HG03521 (cell line): ENCODE data around the gene GALM.
"Not testable (repeated sequence)": the region's sequence is repeated elsewhere in the genome, so short reads cannot be mapped to it uniquely, and the experiment has no call there.

Experiments
- ATAC-seq: cut with Tn5 transposase; IDR thresholded peaks from one replicate; pipeline ENCODE4 v1.9.1; 2021; ENCODE audit warnings: mild to moderate bottlenecking, moderate library complexity; ENCODE audit not compliant: unreplicated experiment

Gene GALM

GRCh38 chr2:38676681-38677080 is 10.8 kb downstream of the GALM start:
- no peak for ATAC-seq

DNA sequence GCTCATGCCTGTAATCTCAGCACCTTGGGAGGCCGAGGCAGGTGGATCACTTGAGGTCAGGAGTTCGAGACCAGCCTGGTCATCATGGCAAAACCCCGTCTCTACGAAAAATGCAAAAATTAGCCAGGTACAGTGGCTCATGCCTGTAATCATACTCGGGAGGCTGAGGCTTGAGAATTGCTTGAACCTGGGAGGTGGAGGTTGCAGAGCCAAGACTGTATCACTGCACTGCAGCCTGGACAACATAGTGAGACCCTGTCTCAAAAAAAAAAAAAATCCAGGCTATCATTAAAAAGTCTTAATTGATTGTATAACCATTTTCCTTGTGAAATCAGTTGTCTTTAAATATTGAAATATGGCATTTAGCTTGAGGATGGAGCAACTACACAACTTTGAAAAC is 15.0 kb downstream of the GALM start:
- ATAC-seq = not testable (repeated sequence)

DNA sequence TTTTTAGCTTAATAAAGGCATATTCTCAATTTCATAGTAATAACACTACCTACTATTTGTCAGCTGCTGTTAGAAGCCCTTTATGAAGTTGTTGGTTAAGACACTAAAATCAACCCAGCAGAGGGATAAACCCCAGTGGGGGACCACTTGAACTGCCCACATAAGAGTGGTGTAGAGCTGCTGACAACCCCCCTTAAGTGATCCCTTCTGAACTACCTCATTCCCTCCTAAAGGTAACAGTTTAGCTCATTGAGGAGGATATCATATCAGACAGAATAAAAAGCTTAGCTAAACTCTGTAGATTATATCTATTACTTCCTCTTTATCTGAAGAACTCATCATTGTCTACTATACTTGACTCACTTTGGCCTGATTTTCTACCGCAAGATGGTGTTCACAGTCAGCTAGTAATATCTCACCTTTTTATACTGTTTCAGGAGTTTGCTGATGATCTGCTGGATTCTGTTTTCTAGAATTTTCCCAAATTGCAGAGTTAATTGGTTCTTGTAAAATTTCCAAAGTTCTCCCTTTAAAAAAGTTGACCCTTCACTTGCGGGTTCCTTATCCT is 16.2 kb downstream of the GALM start:
- ATAC-seq = no peak

DNA sequence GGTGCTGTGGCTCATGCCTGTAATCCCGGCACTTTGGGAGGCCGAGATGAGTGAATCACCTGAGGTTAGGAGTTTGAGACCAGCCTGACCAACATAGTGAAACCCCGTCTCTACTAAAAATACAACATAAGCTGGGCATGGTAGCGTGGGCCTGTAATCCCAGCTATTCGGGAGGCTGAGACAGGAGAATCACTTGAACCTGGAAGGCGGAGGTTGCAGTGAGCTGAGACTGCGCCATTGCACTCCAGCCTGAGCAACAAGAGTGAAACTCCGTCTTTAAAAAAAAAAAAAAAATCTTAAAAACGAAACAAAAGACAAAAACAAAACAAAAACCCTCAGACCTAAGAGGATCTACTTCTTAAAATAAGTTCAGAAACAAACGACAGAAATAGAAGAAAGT is 16.7 kb downstream of the GALM start:
- not testable (repeated sequence) for ATAC-seq

- no peak for ATAC-seq
Measured at GRCh38 chr2:38683766-38684165, 17.9 kb downstream of the GALM start.

- no peak for ATAC-seq
Measured at GRCh38 chr2:38685116-38685735, 19.3 kb downstream of the GALM start.

GRCh38 chr2:38690499-38691420 is 24.8 kb downstream of the GALM start:
- ATAC-seq = no peak

GRCh38 chr2:38691994-38692393 is 26.1 kb downstream of the GALM start:
- no peak for ATAC-seq

GRCh38 chr2:38692636-38693318 is 26.9 kb downstream of the GALM start:
- ATAC-seq = no peak

DNA sequence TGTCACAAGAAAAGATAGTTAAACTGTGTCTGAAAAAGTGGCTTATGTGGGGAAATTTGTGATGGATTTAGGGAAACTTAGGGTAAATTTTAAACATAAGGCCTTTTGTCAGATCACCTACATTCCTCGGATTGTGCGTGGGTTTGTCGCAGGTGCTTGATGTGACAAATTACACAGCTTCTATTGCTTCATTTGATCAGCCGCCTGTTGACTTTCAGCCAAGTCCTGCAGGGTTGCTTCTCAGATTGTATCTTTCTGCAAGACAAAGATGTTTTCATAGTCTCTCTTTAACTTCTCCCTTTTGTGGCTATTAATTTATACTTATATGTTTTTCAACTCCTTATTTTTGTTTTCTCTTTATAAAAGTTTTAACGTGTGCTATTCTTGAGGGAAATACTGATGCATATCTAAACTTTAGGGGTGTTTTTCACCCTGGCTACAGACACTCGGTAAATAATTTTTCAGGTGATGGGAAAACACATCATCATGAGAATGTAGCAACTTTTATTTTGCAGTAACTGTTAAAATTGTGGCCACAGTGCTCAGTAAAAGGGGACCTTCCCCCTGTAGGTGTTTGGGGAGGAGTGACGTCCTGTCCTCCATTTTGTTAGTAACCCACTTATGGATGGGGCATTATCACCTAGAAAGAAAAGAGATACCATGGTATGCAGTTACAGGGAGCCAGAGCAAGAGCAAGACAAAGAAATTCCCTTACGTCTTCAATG is 31.4 kb downstream of the GALM start:
- no peak for ATAC-seq

DNA sequence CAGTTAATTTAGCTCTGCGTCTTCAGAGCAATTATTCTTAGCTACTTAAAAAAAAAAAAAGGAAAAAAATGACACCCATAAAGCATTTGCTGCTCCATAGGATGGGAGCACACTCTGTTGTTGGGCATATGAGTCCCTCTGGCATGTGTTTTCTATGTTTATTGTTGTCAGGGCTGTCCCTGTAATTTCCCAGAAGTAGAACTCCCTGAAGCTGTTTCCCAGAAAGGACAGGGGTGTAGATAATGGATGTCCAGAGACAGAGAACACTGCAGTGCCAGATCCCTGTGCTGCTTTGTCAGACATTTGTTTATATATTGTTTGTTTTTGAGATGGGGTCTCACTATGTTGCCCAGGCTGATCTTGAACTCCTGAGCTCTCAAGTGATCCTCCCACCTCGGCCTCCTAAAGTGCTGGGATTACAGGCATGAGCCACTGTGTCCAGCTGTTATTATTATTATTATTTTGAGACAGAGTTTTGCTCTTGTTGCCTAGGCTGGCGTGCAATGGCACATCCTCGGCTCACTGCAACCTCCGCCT is 32.6 kb downstream of the GALM start:
- no peak for ATAC-seq

GRCh38 chr2:38700113-38700785 is 34.3 kb downstream of the GALM start:
- ATAC-seq = no peak

- ATAC-seq = no peak
Measured at GRCh38 chr2:38700881-38701458, 35.1 kb downstream of the GALM start.

GRCh38 chr2:38701542-38701941 is 35.6 kb downstream of the GALM start:
- no peak for ATAC-seq

- no peak for ATAC-seq
Measured at GRCh38 chr2:38702413-38702812, 36.5 kb downstream of the GALM start.

GRCh38 chr2:38703336-38703735 is 37.4 kb downstream of the GALM start:
- ATAC-seq = not testable (repeated sequence)

DNA sequence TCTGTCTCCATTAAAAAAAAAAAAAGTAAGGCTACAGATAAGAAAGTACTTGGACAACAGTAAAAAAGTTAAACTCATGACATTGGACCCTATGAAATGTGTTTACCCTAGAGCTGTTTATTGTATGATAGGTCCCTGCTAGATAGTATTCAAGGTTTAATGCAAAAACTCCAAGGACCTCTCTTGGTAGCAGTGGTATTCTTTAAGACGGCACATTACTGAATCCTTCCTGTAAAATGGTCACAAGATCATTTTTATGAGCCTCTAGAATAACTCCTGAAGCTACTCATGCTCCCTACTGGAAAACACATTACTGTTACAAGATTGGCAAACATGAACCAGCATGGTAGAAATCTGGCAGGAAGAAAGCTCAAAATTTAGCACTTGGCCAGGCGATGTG is 38.8 kb downstream of the GALM start:
- no peak for ATAC-seq

- no peak for ATAC-seq
Measured at GRCh38 chr2:38706846-38707345, 41.0 kb downstream of the GALM start.

DNA sequence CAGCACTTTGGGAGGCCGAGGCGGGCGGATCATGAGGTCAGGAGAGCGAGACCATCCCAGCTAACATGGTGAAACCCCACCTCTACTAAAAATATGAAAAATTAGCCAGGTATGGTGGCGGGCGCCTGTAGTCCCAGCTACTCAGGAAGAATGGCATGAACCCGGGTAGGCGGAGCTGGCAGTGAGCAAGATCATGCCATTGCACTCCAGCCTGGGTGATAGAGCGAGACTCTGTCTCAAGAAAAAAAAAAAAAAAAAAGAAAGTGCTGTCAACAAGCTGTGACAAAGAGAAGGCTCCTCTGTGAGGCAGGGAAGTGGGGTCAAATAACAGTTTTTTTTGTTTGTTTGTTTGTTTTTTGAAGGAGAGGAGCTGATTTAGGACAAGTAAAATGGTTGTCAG is 42.6 kb downstream of the GALM start:
- not testable (repeated sequence) for ATAC-seq
